SW 1271 (cell line): ENCODE data around the gene NTHL1.
"Not testable (repeated sequence)": the region's sequence is repeated elsewhere in the genome, so short reads cannot be mapped to it uniquely, and the experiment has no call there.

Source experiments
- DNase-seq, 2 experiments: peaks; one replicate each; lab custom pipeline; 2025; lab: John Stamatoyannopoulos, UW

Gene NTHL1

GRCh38 chr16:2028146-2028545 lies 19.5 kb downstream of the NTHL1 start:
- DNase-seq: no peak

DNA sequence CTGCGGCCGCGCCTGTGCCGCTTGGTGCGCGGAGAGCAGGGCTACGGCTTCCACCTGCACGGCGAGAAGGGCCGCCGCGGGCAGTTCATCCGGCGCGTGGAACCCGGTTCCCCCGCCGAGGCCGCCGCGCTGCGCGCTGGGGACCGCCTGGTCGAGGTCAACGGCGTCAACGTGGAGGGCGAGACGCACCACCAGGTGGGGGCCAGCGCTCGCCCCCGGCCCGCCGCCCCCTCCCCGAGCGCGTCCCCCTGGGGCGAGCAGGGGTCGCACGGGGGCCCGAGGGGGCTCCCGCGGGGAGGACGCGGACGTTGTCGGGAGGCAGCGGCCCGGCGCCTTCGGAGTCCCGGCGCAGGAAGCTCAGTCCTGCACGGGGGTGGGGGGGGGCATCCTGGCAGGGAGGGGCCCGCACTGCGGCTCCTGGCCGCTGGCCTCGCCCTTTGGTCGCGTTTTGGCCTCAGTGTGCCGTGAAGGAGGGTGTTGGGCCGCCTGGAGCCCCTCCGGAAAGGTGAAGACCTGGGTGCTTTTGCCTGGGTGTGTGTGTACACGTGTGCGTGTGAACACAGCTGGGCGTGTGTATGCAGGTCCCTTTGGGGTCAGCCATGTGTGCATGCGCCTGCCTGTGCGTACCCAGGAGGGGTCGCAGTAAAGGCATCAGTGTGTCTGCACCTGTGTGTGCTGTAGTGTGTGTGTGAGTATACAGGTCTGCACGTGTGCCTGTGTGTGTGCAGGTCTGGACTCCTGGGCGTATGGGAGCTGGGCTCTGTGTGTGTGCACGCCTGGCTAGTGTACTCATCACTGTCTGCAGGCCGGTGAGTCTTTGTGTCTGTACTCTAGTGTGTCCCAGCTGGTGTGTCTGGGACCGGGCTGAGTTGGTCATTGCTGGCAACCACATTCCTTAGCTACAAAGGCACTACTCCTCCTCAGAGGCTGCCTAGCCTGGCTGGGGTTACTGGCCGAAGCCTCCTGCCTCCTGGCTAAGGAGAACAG lies 20.3 kb downstream of the NTHL1 start:
- no peak for DNase-seq

DNA sequence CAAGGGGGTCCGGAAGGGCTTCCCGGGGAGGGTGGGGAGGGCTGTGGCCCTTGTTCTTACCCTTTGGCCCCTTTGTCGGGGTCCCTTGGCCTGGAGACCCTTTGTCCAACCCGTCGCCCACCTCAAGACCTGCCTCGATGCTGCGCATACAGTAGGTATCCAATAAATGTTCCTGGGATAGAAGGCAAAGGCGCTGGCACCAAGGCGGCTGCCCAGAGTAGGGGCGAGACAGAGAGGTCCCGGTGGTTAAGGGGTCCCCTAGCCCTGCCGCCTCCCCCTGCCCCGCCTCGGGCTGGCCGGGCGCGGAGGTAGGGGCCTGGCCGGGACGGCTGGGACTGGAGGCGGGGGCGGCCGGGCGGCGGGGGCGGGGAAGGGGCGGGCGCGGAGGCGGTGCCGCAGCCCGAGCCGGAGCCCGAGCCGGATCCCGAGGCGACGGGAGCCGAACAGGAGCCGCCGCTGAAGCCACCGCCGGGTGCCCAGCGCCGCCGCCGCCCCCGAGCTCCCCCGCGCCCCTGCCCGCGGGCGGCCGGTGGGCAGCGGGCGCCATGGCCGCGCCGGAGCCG lies 21.1 kb downstream of the NTHL1 start, which contains the start of gene NHERF2:
NHERF2 (plus strand) TSS at position 442 of the 563 bp plus-strand sequence; CDS start at position 546, 104 bp downstream.
- no peak for DNase-seq

- no peak for DNase-seq
Measured at GRCh38 chr16:2025878-2026460, 21.7 kb downstream of the NTHL1 start.

DNA sequence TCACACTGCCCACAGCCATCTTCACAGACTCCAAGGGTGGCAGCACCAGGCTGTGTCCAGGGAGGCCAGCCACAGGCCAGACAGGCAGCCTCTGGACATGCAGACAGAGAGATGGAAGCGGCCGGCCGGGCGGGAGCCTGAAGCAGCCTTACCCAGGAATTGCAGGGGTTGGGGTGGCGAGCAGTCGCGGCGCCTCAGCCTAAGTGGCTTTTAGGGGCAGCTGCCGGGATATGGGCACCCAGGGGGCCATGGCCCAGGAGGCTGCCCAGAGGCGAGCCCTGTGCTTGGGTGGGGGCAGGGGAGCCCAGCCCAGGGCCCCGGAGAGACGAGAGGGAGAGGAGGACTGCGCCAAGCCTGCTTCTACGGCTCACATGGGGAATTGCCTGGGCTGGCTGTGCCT lies 22.4 kb downstream of the NTHL1 start:
- DNase-seq: no peak

DNA sequence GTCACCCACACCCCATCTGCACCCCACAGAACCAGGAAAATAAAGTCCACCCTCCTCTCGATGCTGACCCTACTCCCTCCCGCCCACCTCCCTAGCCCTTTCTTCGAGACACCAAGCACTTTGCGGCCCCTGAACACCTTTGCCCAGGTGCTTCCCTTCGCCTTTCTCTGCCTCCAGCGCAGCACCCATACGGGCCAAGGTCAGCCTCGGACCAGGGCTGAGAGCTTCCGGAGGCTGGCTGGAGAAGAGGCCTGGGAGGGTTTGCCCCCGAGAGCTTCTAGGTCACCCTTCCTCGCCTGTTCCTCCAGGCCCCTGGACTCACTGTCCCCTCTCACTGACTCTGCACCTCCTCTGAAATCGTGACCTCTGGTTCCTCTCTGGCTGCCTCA lies 23.6 kb downstream of the NTHL1 start:
- no peak for DNase-seq

DNA sequence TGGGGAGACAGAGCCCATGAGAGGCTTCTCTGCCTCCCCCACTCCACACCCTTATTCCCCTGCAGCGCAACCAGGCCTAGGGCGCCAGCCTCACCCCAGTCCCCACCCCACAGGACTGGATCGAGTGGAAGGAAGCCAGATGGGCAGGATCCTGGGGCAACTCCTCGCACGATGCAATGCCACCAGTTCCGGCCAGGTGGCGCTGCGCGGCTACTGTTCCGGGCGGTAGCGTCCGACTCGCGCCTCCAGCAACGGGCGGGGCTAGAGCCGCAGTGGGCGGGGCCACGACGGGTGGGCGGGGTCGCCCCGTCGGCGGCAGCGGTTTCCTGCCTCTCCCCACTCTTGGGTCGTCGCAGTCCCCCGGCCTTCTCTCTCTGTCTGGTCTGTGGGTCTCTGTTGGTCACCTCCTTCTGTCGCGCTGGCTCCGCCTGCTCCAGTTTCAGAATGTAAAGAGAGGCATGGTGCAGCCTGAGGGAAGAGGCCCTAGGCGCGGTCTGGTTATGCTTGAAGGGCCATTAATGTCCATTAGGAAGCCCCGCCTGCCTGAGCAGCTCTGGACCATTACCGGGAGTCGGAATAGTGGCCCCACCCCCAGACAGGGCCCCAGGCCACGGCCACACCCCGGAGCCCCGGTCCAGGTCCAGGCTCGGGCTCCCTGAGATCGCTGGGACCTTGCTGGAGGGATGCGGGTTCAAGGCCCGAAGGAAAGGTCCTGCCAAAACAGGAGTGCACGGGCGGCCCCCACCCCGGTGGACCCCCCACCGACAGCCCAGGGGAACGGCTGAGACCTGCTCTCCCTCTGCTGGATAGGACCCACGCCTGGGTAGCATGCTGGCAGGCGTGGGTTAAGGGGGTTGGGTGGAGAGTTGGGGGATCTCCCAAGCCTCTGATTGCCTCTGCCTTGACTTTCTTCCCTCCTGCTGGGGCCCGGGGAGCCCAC lies 24.3 kb downstream of the NTHL1 start:
- DNase-seq: peak in 1 of 2 experiments; percentile 60

GRCh38 chr16:2022723-2023091 lies 24.9 kb downstream of the NTHL1 start:
- no peak for DNase-seq

DNA sequence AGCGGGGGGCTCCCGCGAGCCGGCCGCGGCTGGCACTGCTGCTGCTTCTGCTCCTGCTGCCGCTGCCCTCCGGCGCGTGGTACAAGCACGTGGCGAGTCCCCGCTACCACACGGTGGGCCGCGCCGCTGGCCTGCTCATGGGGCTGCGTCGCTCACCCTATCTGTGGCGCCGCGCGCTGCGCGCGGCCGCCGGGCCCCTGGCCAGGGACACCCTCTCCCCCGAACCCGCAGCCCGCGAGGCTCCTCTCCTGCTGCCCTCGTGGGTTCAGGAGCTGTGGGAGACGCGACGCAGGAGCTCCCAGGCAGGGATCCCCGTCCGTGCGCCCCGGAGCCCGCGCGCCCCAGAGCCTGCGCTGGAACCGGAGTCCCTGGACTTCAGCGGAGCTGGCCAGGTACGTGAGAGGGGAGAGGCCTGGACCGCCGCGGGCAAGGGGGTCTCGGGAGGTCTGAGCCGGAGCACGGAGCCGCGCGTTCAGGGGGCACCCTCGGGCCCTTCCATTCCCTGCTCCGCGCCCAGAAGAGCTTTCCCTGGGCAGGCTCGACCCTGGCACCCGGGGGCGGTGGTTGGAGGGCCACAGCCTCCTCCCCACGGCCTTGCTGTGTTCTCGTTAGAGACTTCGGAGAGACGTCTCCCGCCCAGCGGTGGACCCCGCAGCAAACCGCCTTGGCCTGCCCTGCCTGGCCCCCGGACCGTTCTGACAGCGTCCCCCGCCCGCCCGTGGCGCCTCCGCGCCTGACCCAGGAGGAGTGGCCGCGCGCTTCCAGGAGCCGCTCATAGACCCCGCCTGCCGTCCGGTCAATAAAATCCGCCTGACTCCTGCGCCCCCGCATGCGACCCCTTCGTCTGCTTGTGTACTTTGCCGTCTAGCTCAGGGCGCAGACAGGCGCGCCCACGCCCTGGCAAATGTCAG lies 27.5 kb downstream of the NTHL1 start:
- no peak for DNase-seq

GRCh38 chr16:2019518-2019920 lies 28.1 kb downstream of the NTHL1 start, which contains the start of gene NPW:
Gene NPW (plus strand): TSS chr16:2019785.
- no peak for DNase-seq

DNA sequence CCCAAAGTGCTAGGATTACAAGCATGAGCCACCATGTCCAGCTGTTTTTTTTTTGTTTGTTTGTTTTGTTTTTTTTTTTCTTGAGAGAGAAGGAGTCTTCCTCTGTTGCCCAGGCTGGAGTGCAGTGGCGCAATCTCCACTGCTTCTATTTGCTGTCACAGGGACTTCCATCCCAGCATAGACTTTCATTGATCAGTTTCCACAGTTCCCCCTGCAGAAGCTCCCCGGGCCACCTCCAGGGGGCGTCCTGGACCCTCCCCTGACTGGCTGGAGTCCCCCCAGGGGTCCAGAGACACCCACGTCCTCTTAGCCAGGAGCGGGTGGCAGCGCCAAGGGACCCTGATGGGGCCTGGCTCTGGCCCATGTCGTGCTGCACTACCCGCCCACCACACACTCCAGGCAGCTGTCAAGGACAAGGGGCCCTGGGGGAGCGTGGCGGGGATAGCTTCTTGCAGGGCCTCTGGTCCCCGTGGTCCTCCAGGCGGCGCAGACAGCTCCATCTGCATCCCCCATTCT lies 31.2 kb downstream of the NTHL1 start:
- no peak for DNase-seq

DNA sequence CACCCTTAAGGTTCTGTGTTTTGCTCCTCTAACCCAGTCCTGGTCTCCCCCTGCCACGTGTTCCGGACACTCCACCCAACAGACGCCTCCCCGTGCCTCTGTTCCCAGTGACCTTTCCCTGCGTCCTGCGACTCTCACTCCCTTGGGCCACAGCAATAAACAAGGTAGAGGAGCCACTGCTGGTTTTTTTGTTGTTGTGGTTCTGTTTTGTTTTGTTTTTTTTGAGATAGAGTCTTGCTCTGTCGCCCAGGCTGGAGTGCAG lies 31.8 kb downstream of the NTHL1 start:
- DNase-seq: no peak

- no peak for DNase-seq
Measured at GRCh38 chr16:2015117-2015946, 32.3 kb downstream of the NTHL1 start.

DNA sequence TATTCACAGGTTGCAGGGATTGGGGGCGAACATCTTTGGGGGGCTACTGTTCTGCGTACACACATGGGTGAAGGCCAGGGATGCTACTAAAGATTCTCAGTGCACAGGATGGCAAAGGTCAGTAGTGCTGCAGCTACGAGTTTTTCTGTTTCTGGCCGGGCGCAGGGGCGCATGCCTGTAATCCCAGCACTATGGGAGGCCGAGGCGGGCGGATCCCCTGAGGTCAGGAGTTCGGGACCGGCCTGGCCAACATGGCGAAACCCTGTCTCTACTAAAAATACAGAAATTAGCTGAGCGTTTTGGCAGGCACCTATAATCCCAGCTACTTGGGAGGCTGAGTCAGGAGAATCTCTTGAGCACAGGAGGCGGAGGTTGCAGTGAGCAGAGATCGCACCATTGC lies 34.1 kb downstream of the NTHL1 start:
- DNase-seq: no peak

DNA sequence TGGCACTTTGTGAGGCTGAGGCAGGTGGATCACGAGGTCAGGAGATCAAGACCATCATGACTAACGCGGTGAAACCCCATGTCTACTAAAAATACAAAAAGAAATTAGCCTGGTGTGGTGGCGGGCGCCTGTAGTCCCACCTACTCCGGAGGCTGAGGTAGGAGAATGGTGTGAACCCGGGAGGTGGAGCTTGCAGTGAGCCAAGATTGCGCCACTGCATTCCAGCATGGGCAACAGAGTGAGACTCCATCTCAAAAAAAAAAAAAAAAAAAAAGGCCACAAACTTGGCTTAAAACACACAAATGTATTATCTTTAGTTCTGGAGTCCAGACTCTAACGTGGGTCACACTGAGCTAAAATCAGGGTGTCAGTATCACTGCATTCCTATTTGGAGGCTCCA lies 35.9 kb downstream of the NTHL1 start:
- not testable (repeated sequence) for DNase-seq

- DNase-seq: peak in 1 of 2 experiments; percentile 57
Measured at GRCh38 chr16:2009791-2010510, 37.7 kb downstream of the NTHL1 start, which contains the start of gene ZNF598. Gene ZNF598 (minus strand): TSS chr16:2009821.

DNA sequence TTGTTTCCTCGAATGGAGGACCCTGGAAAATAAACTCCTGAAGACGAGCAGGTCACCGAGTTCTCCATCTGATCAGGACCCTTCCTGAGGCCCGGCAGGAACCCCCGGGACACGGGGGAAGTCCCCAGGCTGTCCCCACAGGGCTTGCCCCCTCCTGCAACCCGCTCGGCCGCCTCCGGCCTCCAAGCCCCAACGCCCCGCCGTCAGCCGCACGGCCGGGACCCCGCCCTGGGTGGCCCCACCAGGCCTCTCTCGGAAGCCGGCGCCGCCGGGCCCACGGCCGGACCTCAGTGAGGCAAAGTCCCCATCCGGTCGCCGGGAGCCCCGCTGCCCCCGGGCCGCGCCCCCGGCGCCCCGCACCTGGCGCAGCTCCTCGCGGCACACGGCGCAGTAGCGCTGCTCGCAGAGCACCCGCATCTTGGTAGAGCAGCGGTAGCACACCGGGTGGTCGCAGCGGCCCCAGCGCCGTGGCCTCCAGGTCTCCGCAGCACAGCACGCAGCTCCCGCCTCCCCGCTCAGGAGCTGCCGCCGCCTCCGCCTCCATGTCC lies 38.4 kb downstream of the NTHL1 start:
- no peak for DNase-seq

- no peak for DNase-seq
Measured at GRCh38 chr16:2008631-2009163, 38.9 kb downstream of the NTHL1 start.
